NK-92 (cell line): ENCODE measurements around the gene ATP1B1.
"Not testable (repeated sequence)": the region's sequence is repeated elsewhere in the genome, so short reads cannot be mapped to it uniquely, and the experiment has no call there.

ENCODE experiments used
- DNase-seq: peaks from one replicate; lab custom pipeline; 2025; ENCODE audit not compliant: unreplicated experiment; lab: John Stamatoyannopoulos, UW

Gene ATP1B1

DNA sequence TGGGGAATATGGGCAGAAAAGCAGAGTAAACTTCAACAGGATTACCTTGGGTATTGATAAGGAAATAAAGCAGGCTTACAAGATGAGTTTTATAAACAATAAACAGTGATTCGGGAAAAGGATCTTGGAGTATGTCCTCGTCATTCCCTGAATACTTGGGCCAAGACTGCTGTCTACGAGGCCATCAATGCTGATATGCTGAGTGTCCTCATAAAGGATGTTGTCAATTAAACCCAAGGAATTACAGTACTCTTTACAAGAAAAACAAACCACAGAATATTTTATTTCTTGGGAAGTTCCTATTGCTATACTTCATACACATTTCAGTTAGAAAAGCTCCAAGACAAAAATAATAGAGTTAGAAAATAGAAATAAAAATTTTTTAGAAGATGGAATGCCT lies 34.9 kb downstream of the ATP1B1 start:
- DNase-seq: no peak

DNA sequence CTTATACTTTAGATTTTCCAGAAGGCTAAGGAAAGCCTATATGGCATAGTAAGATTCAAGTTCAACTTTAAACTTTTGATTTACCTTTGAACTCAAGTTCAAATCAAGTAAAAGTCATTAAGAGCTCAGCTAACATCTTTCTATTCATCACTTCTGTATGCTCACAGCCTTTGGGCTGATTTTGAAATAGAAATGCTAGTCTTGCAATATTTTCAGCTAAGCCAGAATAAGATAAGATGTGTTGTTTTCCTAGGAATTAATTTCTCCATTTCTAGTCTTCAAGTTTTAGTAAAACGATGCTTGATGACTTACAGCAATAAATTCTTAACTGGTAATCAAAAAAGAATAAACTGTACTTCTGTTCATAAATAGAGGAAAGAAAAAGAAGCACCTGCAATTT lies 35.6 kb downstream of the ATP1B1 start:
- DNase-seq: no peak

- DNase-seq: no peak
Observed at GRCh38 chr1:169143346-169143745, 36.9 kb downstream of the ATP1B1 start.

- no peak for DNase-seq
Observed at GRCh38 chr1:169143984-169144383, 37.5 kb downstream of the ATP1B1 start.

DNA sequence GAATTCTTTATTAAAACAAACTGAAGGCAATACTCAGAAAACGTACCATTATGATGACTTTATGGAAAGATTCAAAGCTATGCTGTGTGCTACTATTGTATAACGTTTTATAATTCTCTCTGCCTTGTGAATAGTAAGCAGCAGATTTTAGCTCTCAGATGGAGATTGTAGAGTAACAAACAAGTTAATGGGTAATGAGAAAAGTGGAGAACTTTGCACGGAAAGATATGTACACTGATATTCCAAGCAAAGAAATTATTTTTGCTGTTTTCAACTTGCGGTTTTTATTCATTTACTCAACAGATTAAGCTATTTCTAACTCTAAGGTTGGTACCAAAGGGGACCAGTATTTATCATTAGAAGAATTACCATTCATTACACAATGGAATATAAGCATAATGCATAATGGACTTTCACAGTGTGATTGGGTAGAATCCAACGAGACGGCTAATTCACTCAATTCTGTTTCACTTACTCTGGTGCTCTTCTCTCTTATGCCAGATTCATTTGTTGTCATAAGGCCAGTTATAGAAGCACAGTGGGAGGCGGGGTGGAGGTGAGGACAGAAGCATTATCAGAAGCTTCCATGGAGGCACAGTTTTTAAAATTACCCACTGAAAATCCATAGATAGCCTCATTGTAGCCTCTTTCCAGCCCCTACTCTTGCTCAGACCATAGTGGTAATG lies 38.6 kb downstream of the ATP1B1 start:
- DNase-seq: no peak

DNA sequence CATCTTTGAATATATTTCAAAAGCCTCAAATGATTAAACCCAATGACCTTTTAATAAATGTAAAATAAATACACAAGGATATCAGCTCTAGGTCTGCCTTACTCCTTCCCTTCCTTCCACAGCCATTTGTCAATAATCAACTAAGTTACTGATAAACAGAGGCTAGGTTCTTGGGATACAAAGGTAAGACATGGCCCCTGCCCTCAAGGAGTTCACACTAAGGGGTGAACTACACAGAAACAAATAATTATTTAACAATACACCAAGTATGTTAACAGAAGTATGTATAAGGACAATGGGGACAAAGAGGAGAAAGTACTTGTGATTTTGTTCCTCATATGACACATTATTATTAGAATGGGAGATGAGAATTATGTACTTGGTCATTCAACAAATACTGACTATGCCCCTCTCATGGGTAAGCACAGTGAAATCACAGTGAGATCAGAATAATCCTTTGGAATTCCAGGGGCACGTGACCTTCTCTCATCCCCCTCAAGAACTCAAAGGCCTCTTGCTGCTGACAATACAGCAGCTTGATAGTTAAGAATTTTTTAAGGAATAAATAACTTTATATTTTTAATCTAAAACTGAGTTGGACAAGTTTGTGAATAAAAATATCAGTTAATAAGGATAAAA lies 40.2 kb downstream of the ATP1B1 start:
- DNase-seq: no peak

DNA sequence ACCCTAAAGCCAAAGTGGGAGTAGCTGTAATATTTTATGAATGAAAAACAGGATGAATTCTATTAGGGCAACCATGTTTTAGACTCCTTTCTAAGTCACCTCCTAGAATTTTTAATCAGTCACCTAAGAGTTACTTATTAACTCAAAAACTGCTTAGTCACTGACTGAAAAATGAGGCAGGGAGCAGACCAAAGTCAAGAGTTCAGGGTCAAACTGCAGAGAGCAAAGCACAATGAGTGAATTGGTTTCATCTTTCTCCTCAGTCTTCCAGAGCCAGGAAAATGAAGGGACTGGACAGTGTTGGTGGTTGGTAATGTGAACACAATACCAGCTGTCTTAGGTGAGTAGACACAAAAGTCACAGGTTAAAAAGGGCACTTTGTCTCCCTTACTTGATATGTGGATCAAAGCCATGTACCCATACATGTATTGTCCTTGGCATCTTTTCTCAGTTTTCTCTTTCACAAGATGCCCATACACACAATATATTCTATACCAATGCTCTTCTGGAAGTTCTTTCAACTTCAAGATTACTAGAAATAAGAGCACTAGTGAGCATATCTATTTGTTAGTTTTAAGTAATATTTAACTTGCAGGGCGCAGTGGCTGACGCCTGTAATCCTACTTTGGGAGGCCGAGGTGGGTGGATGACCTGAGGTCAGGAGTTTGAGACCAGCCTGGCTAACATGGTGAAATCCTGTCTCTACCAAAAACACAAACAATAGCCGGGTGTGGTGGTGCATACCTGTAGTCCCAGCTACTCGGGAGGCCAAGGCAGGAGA lies 42.2 kb downstream of the ATP1B1 start:
- DNase-seq: no peak

DNA sequence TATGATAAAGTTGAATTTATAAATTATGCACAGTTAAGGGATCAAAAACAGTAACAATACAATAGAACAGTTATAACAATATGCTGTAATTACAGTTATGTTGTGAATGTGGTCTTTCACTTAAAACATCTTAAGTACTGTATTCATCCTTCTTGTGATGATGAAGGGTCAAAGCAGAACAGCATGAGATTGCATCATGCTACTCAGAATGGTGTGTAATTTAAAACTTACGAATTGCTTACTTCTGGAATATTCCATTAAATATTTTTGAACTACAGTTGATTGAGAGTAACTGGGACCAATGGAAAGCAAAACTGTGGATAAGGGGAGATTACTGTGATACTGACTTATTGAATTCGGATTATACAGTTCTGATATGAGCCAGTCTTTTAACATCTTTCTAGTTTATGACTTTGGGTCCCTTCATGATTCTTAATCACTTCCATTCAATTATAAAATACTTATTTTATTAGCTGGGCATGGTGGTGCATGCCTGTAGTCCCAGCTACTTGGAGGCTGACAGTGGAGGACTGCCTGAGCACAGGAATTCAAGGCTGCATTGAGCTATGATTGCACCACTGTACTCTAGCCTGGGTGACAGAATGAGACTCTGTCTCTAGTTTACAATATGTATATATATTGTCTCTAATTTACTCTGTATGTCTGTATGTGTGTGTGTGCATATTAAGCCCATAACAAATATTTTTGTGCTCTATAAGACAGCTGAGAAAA lies 43.2 kb downstream of the ATP1B1 start:
- DNase-seq: no peak

DNA sequence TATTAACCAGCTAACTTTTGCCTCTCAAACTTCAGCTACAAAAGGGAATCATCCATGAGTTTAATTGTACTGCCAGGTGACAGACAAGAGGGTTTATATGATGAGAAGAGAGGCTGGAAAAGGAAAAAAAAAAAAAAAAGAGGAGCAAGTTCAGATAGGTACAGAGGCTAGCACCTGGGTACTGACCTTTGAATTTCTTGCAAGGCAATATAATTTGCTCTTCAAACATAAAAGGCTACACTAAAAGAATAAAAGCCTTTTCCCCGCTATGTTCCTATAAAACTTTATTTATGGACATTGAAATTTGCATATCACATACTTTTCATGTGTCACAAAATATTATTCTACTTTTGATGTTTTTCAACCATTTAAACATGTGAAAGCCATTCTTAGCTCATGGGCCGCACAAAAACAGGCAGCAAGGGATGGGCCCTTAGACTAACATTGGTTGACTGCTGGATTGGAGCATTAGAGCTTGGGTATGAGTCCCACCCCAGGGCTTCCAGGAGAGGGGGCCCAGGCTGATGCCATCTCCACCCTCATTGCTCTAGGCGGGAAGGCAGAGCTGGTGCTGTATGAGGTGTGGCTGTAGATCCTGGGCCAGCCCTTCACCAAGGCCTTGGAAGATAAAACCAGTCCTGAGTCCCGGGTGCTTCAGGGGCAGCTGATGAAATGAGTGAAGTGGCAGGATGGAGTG lies 44.3 kb downstream of the ATP1B1 start:
- DNase-seq: no peak

DNA sequence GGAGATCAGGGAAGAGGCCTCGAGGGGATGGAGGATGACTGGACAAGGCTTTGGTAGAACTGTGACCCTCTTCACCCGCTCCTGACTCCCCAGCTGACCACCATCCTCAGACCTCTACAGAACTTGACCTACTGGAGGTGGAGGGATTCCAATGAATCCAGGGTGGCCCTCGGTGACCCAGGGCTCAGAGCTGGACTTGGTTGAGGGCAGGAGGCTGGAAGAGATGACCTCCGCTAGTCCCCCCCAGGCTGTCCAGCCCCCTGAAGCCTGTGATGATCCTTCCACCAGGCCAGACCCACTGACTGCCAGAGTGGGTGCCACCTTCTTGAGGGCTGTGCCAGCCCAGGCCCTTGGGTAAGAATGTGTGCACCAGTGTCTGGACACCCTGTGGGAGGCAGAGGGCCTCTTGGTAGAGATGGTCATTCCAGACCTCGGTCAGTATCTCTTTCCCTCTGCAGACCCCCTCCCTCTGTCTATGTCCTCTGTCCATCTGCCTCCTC lies 44.9 kb downstream of the ATP1B1 start:
- DNase-seq: no peak

DNA sequence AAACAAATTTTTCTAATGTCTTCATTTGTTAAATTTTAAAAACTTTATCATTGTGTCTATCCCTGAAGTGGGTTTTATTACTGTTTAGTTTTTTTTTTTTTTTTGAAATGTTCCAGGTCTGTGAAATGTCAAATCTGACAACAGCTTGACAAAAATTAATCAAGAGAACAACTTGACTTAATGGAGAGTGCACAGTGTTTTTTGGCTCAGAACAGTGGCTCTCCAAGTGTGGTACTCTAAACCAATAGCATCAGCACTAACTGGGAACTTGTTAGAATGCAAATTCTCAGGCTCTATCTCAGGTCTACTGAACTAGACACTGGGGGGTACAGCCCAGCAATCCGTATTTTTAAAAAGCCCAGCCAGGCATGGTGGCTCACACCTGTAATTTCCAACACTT lies 49.2 kb downstream of the ATP1B1 start:
- DNase-seq: no peak

DNA sequence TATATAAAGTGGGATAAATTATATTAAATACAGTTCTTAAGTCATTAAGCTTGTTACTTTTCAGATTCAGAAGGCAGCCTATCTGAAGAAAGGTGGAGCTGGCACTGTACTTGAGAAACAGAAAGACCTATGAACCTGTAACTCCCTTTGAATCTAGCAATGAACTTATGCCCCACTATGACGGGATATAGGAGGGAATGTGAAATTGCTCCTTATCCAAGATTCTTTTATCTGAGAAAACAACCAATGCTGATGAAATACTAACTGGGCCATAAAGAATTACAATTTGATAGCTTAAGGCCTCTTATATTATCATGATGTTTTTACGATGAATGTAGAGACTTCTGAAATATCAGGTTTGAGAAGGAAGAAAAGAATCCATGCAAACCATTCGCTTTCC lies 50.1 kb downstream of the ATP1B1 start:
- DNase-seq: no peak

DNA sequence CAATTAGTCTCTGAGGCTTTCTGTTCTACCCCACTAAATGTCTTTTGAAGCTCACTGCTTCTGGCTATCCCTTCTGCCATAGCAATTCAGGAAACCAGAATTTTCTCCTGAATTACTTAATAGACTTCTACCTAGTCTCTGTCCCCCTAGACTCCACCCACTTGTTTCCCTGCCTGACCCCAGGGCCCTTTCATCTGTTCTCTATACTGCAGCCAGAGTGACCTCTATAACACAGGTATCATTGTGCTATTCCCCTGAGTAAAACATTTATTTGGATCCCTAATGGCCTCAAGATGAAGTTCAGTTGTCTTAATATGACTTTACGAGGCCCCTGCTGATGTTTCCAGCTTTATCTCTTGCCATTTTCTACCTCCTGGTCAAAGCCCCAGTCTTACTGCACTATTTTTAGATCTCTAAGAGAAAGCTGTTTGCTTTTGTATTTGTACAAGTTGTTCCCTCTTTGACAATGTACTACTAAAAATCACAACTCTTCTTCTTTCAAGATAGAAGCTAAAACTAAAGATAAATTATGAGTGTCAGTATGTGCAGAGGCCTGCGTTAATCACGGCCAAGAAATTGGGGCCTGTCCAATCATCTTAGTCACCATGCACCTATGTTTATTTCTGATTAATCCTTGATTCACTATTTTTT lies 54.5 kb downstream of the ATP1B1 start:
- DNase-seq: no peak

DNA sequence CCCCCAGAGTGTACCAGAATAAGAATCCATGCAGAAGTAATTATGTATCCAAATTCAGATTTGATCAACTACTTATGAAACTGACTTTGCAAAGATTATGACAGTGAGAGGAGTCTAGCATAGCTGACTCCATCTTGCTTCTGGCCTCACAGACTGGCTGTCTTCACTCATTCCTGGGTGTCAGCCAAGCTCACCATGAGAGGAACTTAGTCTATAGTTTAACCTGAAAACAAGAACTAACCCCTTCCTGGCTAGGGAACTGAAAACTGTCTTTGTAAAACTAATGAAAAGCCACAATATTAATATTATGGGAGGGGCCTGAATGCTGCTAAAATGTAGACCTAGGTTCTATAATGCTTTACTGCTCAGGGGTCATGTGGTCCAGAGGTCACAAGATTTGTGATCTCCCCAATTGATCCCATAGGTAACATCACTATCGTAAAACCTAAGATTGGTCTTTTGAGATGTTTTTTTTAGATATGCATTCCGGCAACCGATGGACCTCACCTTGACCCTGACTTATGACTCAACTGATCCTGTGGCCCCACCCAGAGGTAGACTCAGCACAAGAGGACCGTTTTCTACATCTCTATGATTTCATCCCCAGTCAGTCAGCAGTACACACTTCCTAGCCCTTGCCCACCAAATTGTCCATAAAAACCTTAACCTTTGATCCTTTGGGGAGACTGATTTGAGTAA lies 55.2 kb downstream of the ATP1B1 start:
- DNase-seq: no peak

DNA sequence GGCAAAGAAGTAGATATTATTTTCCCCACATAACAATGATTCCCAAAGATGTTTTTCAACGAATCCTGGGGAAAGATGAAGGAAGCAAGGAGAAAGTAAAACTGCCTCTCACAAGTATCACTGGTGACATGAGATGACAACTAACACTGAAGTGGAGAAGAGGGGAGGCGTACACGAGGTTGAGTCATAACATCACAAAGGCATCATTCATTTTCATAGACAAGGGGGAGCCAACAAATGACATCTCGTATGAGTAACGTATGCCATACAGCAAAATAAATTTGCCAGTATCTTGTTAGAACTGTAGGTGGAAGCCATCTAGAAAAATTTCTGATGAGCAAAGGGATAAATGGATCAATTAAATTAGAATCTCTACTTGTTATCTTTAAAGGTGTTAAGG lies 56.6 kb downstream of the ATP1B1 start:
- DNase-seq: no peak

DNA sequence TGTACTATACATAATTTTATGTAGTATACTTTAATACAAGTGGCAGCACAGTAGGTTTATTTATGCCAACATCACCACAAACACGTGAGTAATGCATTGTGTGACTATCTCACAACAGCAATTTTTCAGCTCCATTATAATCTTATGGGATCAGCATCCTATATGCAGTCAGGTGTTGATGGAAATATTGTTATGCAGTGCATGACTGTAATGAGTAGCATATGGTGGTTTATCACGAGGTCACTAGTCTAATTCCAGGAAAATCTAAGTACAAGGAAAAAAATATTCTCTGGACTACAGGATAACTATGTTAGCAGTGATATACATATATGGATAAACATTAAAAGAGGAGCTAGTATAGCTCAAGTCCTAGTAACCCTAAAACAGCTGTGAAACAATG lies 69.0 kb downstream of the ATP1B1 start:
- DNase-seq: no peak

- not testable (repeated sequence) for DNase-seq
Observed at GRCh38 chr1:169179431-169179830, 72.9 kb downstream of the ATP1B1 start.

DNA sequence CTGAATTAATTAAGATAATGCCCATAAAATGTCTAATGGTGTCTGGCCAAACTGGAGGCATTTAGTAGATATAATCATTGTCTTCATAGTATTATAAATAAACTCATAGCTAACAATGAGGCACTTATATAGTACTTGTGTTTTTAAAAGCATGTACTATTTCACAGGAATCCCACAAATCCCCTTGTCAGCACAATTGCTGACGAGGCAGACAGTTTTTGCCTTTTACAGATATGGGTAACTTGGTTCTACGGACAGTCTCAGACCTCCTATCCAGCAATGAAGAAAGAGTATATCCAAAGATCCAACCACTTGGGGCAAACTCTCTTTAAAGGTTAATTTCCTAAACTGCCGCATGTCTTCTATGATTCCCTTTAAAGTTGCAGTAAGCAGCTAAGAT lies 73.7 kb downstream of the ATP1B1 start:
- no peak for DNase-seq
